Stimulated activated CD4-positive, alpha-beta T cell treated with anti-CD3 and anti-CD28 coated beads, Interleukin-12 subunit alpha, Interleukin-12 subunit beta, amount 100 ng/mL, for 4 hours (primary cell): ENCODE results near the gene GPR161.
"Not testable (repeated sequence)": the region's sequence is repeated elsewhere in the genome, so short reads cannot be mapped to it uniquely, and the experiment has no call there.

ENCODE experiments used
- DNase-seq: peaks from one replicate; pipeline ENCODE4 v3.0.0-alpha.2; 2020

GPR161 gene

GRCh38 chr1:168136709-168137514 is at the start of gene GPR161:
GPR161 (minus strand) TSS chr1:168136930; CDS start chr1:168104850, 32,080 bp downstream.
- peak; percentile 17 for DNase-seq

- DNase-seq = not testable (repeated sequence)
Measured at GRCh38 chr1:168181063-168181720, 44.5 kb upstream of the GPR161 start.

- no peak for DNase-seq
Measured at GRCh38 chr1:168180148-168180524, 43.4 kb upstream of the GPR161 start.

GRCh38 chr1:168179438-168180147 is 42.9 kb upstream of the GPR161 start:
- no peak for DNase-seq

- peak; percentile 94 for DNase-seq
Measured at GRCh38 chr1:168178638-168179437, 42.1 kb upstream of the GPR161 start, which contains the start of gene TIPRL. TIPRL (plus strand) TSS chr1:168178962; CDS start chr1:168179078, 116 bp downstream.

- no peak for DNase-seq
Measured at GRCh38 chr1:168178227-168178637, 41.5 kb upstream of the GPR161 start.

GRCh38 chr1:168172250-168172915 is 35.7 kb upstream of the GPR161 start:
- DNase-seq = no peak

GRCh38 chr1:168170564-168171508 is 34.1 kb upstream of the GPR161 start:
- no peak for DNase-seq

GRCh38 chr1:168167806-168168205 is 31.1 kb upstream of the GPR161 start:
- DNase-seq = no peak

- DNase-seq = no peak
Measured at GRCh38 chr1:168164771-168165170, 28.0 kb upstream of the GPR161 start.

GRCh38 chr1:168163670-168164069 is 26.9 kb upstream of the GPR161 start:
- no peak for DNase-seq

- DNase-seq = no peak
Measured at GRCh38 chr1:168161459-168161858, 24.7 kb upstream of the GPR161 start.

- DNase-seq = no peak
Measured at GRCh38 chr1:168159979-168160378, 23.2 kb upstream of the GPR161 start.

GRCh38 chr1:168159251-168159650 is 22.5 kb upstream of the GPR161 start:
- DNase-seq = no peak

- DNase-seq = no peak
Measured at GRCh38 chr1:168157638-168158037, 20.9 kb upstream of the GPR161 start.

- DNase-seq = no peak
Measured at GRCh38 chr1:168155910-168156309, 19.2 kb upstream of the GPR161 start.

- not testable (repeated sequence) for DNase-seq
Measured at GRCh38 chr1:168154707-168155106, 18.0 kb upstream of the GPR161 start.

- no peak for DNase-seq
Measured at GRCh38 chr1:168151935-168152334, 15.2 kb upstream of the GPR161 start.

- no peak for DNase-seq
Measured at GRCh38 chr1:168150283-168150682, 13.6 kb upstream of the GPR161 start.

- no peak for DNase-seq
Measured at GRCh38 chr1:168148916-168149315, 12.2 kb upstream of the GPR161 start.

GRCh38 chr1:168146626-168147025 is 9.9 kb upstream of the GPR161 start:
- DNase-seq = no peak
